Upper lobe of left lung (tissue), 6 donors: Measurements from ENCODE around the gene WDFY3. TPM values are rescaled to one million over a fixed set of nuclear protein-coding genes. Genes with fewer than 3 reads are reported as not detected.

Source experiments
- ATAC-seq, 2 donors: fragments of 200-7000 bp; cut with Tn5 transposase; one replicate each; pipeline ENCODE4 v1.9.1; 2022; ENCODE audit warnings: mild to moderate bottlenecking in 2 of 2, moderate library complexity in 2 of 2; ENCODE audit not compliant: low FRiP score in 2 of 2
- DNase-seq, 2 donors: peaks; one replicate each; pipeline ENCODE4 v3.0.0-alpha.2; 2019 to 2020
- H3K27ac ChIP-seq, 4 donors: fragments of 200-600 bp; sonication (generic); one replicate each; pipeline ENCODE4 v1.5.1; 2016 to 2019
- H3K27me3 ChIP-seq, 4 donors: fragments of 200-600 bp; sonication (generic); one replicate each; pipeline ENCODE4 v1.5.1; 2017 to 2019
- H3K36me3 ChIP-seq, 4 donors: fragments of 200-600 bp; sonication (generic); one replicate each; pipeline ENCODE4 v1.5.1; 2016 to 2019
- H3K4me1 ChIP-seq, 4 donors: fragments of 200-600 bp; sonication (generic); one replicate each; pipeline ENCODE4 v1.5.1; 2018 to 2019
- H3K4me3 ChIP-seq, 4 donors: fragments of 200-600 bp; sonication (generic); one replicate each; pipeline ENCODE4 v1.5.1; 2017 to 2019; ENCODE audit warnings: mild to moderate bottlenecking in 2 of 4, moderate library complexity in 1 of 4
- H3K9me3 ChIP-seq, 4 donors: fragments of 200-600 bp; sonication (generic); one replicate each; pipeline ENCODE4 v1.5.1; 2018 to 2019
- EP300 ChIP-seq, 4 donors: sonication (generic); formaldehyde crosslinking; IDR thresholded peaks; one replicate each; pipeline ENCODE4 v1.5.1; 2017; ENCODE audit warnings: antibody characterized with exemption in 4 of 4, control low read depth in 2 of 4
- POLR2A ChIP-seq, 4 donors: fragments of 450-650 bp; IDR thresholded peaks; one replicate each; pipeline ENCODE4 v1.5.1; 2016 to 2017; ENCODE audit warnings: antibody characterized with exemption in 4 of 4, mild to moderate bottlenecking in 2 of 4
- POLR2AphosphoS5 ChIP-seq, 2 donors: sonication (generic); formaldehyde crosslinking; IDR thresholded peaks; one replicate each; pipeline ENCODE4 v1.5.1; 2017; ENCODE audit warnings: antibody characterized with exemption in 2 of 2
- WGBS, 2 donors: methylation state at CpG; one replicate each; pipeline ENCODE4 v1.1.5; 2017 to 2018; 5-methylcytosine and 5-hydroxymethylcytosine counted together
- total RNA-seq, 6 donors: library from RNA; depleted of rRNA in 4 of 6; stranded (reverse); fragments of >200 nt in 4 of 6; gene quantifications; one replicate each; pipeline versions ENCODE4 v1.1.0 to v1.2.1, GENCODE V29; 2016 to 2021
- TF ChIP-seq, protein P1 (sequence below), 6 experiments: fragments of 450-650 bp in 4 of 6; fragments of 200-600 bp in 2 of 6; sonication (generic) in 2 of 6; IDR thresholded peaks; one replicate each; pipeline ENCODE4 v1.5.1; 2016 to 2019; ENCODE audit warnings: antibody characterized with exemption in 6 of 6
- donor health status: DM: no; HTN: no; CAD: no; lungs with moderate emphysema.
- donor health status: DM: no; HTN: yes; CAD: no; lungs with severe emphysema.

WDFY3 gene
- total RNA-seq, 6 donors from 2014 or later: 52.0 to 159 (median 103) TPM

DNA sequence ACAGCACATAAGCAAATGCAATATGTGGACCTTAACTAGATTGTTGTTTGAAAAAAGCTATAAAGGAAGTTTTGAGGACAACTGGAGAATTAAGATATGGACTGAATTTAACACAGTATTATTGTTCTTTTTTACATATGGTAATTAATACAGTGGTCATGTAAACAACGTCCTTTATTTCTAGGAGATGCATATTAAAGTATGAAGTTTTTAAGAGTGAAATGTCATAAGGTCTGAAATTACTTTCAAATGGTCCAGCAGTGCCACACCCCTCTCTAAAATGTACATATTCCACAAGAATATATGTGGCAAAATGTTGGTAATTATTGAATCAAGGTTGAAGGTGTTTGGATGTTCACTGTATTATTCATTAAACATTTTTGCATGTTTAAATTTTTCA is 40.9 kb downstream of the WDFY3 start:
- no peak for ATAC-seq
- no peak overlapping the region for H3K27ac ChIP-seq
- H3K4me1 ChIP-seq: peaks cover 0 to 7% (median 2%) of the 10 kb centered on the region in 4 donors
- TF ChIP-seq POLR2AphosphoS5 (IDR thresholded peaks at IDR 0.05) (no peak), EP300 (IDR thresholded peaks at IDR 0.05) (no peak), POLR2A (IDR thresholded peaks at IDR 0.05) (no peak)
- TF ChIP-seq, protein P1, sequence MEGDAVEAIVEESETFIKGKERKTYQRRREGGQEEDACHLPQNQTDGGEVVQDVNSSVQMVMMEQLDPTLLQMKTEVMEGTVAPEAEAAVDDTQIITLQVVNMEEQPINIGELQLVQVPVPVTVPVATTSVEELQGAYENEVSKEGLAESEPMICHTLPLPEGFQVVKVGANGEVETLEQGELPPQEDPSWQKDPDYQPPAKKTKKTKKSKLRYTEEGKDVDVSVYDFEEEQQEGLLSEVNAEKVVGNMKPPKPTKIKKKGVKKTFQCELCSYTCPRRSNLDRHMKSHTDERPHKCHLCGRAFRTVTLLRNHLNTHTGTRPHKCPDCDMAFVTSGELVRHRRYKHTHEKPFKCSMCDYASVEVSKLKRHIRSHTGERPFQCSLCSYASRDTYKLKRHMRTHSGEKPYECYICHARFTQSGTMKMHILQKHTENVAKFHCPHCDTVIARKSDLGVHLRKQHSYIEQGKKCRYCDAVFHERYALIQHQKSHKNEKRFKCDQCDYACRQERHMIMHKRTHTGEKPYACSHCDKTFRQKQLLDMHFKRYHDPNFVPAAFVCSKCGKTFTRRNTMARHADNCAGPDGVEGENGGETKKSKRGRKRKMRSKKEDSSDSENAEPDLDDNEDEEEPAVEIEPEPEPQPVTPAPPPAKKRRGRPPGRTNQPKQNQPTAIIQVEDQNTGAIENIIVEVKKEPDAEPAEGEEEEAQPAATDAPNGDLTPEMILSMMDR (IDR thresholded peaks at IDR 0.05): no peak
- no peak overlapping the region for H3K4me3 ChIP-seq
- no peak for DNase-seq
- H3K27me3 ChIP-seq: no peaks in the 10 kb centered on the region
- H3K9me3 ChIP-seq: no peaks in the 10 kb centered on the region
- WGBS, 2 donors: 72 to 82% methylated on average over 1 of the region's 1 CpG
- H3K36me3 ChIP-seq: no peaks in the 10 kb centered on the region

DNA sequence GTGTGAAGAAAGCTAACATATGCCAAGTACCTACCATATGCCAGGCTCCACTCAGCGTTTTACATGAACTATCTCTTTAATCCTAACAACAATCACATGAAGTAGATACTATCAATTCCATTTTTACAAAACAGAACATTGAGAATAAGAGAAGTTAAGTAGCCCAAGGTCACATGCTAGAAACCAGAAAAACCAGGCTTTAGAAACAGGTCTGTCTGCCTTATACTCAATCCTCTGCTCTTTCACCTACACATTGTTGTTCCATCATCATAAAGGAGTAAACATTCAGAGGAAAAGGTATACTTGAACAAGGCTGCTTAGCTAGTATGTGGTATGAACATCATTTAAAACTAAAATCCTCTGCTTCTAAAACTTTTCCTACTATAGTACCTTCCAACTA is 42.1 kb downstream of the WDFY3 start:
- Histone ChIP-seq H3K36me3 (no peaks in the 10 kb centered on the region), H3K9me3 (no peaks in the 10 kb centered on the region), H3K4me1 (peaks cover 0 to 11% (median 4%) of the 10 kb centered on the region in 4 donors), H3K27ac (no peak overlapping the region), H3K4me3 (no peak overlapping the region), H3K27me3 (no peaks in the 10 kb centered on the region)
- TF ChIP-seq POLR2A (IDR thresholded peaks at IDR 0.05) (no peak), POLR2AphosphoS5 (IDR thresholded peaks at IDR 0.05) (no peak), EP300 (IDR thresholded peaks at IDR 0.05) (no peak)
- TF ChIP-seq, protein P1 (IDR thresholded peaks at IDR 0.05): no peak
- 56 to 62% methylated on average over 1 of the region's 1 CpG for WGBS, 2 donors
- DNase-seq (no peak), ATAC-seq (no peak)

- H3K27ac ChIP-seq: no peak overlapping the region
- H3K36me3 ChIP-seq: no peaks in the 10 kb centered on the region
- H3K4me3 ChIP-seq: no peak overlapping the region
- no peaks in the 10 kb centered on the region for H3K9me3 ChIP-seq
- WGBS, 2 donors: 70 to 76% methylated on average over 3 of the region's 3 CpGs
- TF ChIP-seq, protein P1 (IDR thresholded peaks at IDR 0.05): no peak
- TF ChIP-seq POLR2AphosphoS5 (IDR thresholded peaks at IDR 0.05) (no peak), POLR2A (IDR thresholded peaks at IDR 0.05) (no peak), EP300 (IDR thresholded peaks at IDR 0.05) (peak in 1 of 4 donors; percentile 13)
- H3K27me3 ChIP-seq: no peaks in the 10 kb centered on the region
- DNase-seq: no peak
- peaks cover 11 to 21% (median 19%) of the 10 kb centered on the region in 4 donors for H3K4me1 ChIP-seq
- ATAC-seq: peak in 1 of 2 donors; percentile 68
Observed at GRCh38 chr4:84920617-84921016, 45.9 kb downstream of the WDFY3 start.

GRCh38 chr4:84917869-84918600 is 48.5 kb downstream of the WDFY3 start:
- Histone ChIP-seq H3K4me3 (no peak overlapping the region), H3K27me3 (no peaks in the 10 kb centered on the region), H3K36me3 (no peaks in the 10 kb centered on the region), H3K4me1 (peaks cover 19 to 32% (median 29%) of the 10 kb centered on the region in 4 donors), H3K27ac (no peak overlapping the region), H3K9me3 (no peaks in the 10 kb centered on the region)
- DNase-seq (no peak), ATAC-seq (no peak)
- 88 to 93% methylated on average over 3 of the region's 3 CpGs for WGBS, 2 donors
- TF ChIP-seq POLR2AphosphoS5 (IDR thresholded peaks at IDR 0.05) (no peak), POLR2A (IDR thresholded peaks at IDR 0.05) (no peak), EP300 (IDR thresholded peaks at IDR 0.05) (no peak)
- TF ChIP-seq, protein P1 (IDR thresholded peaks at IDR 0.05): no peak
